DMS 273 treated with DMSO at 0.1 percent for 48 hours (cell line): ENCODE results near the gene CHST15.
"Not testable (repeated sequence)": the region's sequence is repeated elsewhere in the genome, so short reads cannot be mapped to it uniquely, and the experiment has no call there.

Source experiments
- DNase-seq: peaks from one replicate; lab custom pipeline; 2025; lab: John Stamatoyannopoulos, UW

Gene CHST15

GRCh38 chr10:124098575-124098974, 5.2 kb upstream of the CHST15 start:
- DNase-seq, result no peak

GRCh38 chr10:124097883-124098282, 4.5 kb upstream of the CHST15 start:
- DNase-seq, result no peak

GRCh38 chr10:124096494-124096893, 3.1 kb upstream of the CHST15 start:
- no peak for DNase-seq

- not testable (repeated sequence) for DNase-seq
Measured at GRCh38 chr10:124095801-124096200, 2.4 kb upstream of the CHST15 start.

GRCh38 chr10:124095096-124095495, 1.7 kb upstream of the CHST15 start:
- DNase-seq, result no peak

GRCh38 chr10:124094419-124094785, 1.0 kb upstream of the CHST15 start:
- no peak for DNase-seq

GRCh38 chr10:124093774-124094418, 498 bp upstream of the CHST15 start:
- not testable (repeated sequence) for DNase-seq

- no peak for DNase-seq
Measured at GRCh38 chr10:124092250-124092859, 1.0 kb downstream of the CHST15 start.

GRCh38 chr10:124091646-124092249, 1.6 kb downstream of the CHST15 start:
- DNase-seq, result no peak

- no peak for DNase-seq
Measured at GRCh38 chr10:124090601-124091209, 2.7 kb downstream of the CHST15 start.

GRCh38 chr10:124089859-124090258, 3.5 kb downstream of the CHST15 start:
- DNase-seq, result no peak

GRCh38 chr10:124088915-124089314, 4.5 kb downstream of the CHST15 start:
- DNase-seq, result no peak

- DNase-seq, result no peak
Measured at GRCh38 chr10:124087672-124088634, 5.4 kb downstream of the CHST15 start.

- DNase-seq, result no peak
Measured at GRCh38 chr10:124086787-124087671, 6.4 kb downstream of the CHST15 start.

GRCh38 chr10:124086097-124086710, 7.2 kb downstream of the CHST15 start:
- no peak for DNase-seq

- no peak for DNase-seq
Measured at GRCh38 chr10:124085680-124086079, 7.7 kb downstream of the CHST15 start.

- no peak for DNase-seq
Measured at GRCh38 chr10:124084708-124085107, 8.7 kb downstream of the CHST15 start.

GRCh38 chr10:124083740-124084397, 9.5 kb downstream of the CHST15 start:
- no peak for DNase-seq

GRCh38 chr10:124083047-124083739, 10.2 kb downstream of the CHST15 start:
- no peak for DNase-seq
